H9 (cell line): Measurements from ENCODE around the gene FREM1. TPM values are rescaled to one million over a fixed set of nuclear protein-coding genes. Genes with fewer than 3 reads are reported as not detected.

Source experiments
- DNase-seq: peaks from one replicate; pipeline ENCODE4 v3.0.0-alpha.2; 2017
- H2AFZ ChIP-seq: one replicate; pipeline ENCODE4 v1.6.1; 2013; ENCODE audit warnings: mild to moderate bottlenecking, low read length, control low read depth, moderate library complexity
- H2AK5ac ChIP-seq: 2 replicates; pipeline ENCODE4 v1.6.1; 2013; ENCODE audit warnings: low read length, control low read depth, mixed read lengths; ENCODE audit not compliant: insufficient read length
- H2BK120ac ChIP-seq: one replicate; pipeline ENCODE4 v1.6.1; 2013; ENCODE audit warnings: low read depth, mild to moderate bottlenecking, low read length, control low read depth, inconsistent platforms; ENCODE audit not compliant: poor library complexity, severe bottlenecking
- H2BK12ac ChIP-seq: 2 replicates; pipeline ENCODE4 v1.6.1; 2013; ENCODE audit warnings: low read length, control low read depth, mixed read lengths, low read depth; ENCODE audit not compliant: insufficient read length
- H2BK15ac ChIP-seq: 2 replicates; pipeline ENCODE4 v1.6.1; 2013; ENCODE audit warnings: low read depth, low read length, control low read depth
- H2BK20ac ChIP-seq: one replicate; pipeline ENCODE4 v1.6.1; 2013; ENCODE audit warnings: low read depth, mild to moderate bottlenecking, low read length, control low read depth, inconsistent platforms; ENCODE audit not compliant: poor library complexity, severe bottlenecking
- H2BK5ac ChIP-seq: 2 replicates; pipeline ENCODE4 v1.6.1; 2013; ENCODE audit warnings: low read length, control low read depth, mixed read lengths; ENCODE audit not compliant: insufficient read length
- H3K14ac ChIP-seq: 2 replicates; pipeline ENCODE4 v1.6.1; 2013; ENCODE audit warnings: low read length, control low read depth; ENCODE audit not compliant: insufficient read depth
- H3K18ac ChIP-seq: 2 replicates; pipeline ENCODE4 v1.6.1; 2013; ENCODE audit warnings: low read depth, mild to moderate bottlenecking, mixed read lengths, low read length, control low read depth; ENCODE audit not compliant: insufficient read length
- H3K23ac ChIP-seq: 2 replicates; pipeline ENCODE4 v1.6.1; 2013; ENCODE audit warnings: low read length, control low read depth, mixed read lengths, low read depth; ENCODE audit not compliant: insufficient read length
- H3K23me2 ChIP-seq: 2 replicates; pipeline ENCODE4 v1.6.1; 2013; ENCODE audit warnings: low read depth, mild to moderate bottlenecking, mixed read lengths, low read length, control low read depth; ENCODE audit not compliant: insufficient read length, poor library complexity, severe bottlenecking
- H3K27ac ChIP-seq: 2 replicates; pipeline ENCODE4 v1.5.1; 2013; ENCODE audit warnings: low read length, control low read depth, mixed read lengths, low read depth; ENCODE audit not compliant: insufficient read length
- H3K27me3 ChIP-seq: 2 replicates; pipeline ENCODE4 v1.6.1; 2013; ENCODE audit warnings: low read length, control low read depth, inconsistent platforms; ENCODE audit not compliant: insufficient read depth
- H3K4ac ChIP-seq: 2 replicates; pipeline ENCODE4 v1.6.1; 2013; ENCODE audit warnings: low read depth, mild to moderate bottlenecking, control low read depth, inconsistent platforms, low read length, moderate library complexity
- H3K4me1 ChIP-seq: 2 replicates; pipeline ENCODE4 v1.6.1; 2013; ENCODE audit warnings: low read length, control low read depth, inconsistent platforms; ENCODE audit not compliant: insufficient read depth
- H3K4me2 ChIP-seq: 2 replicates; pipeline ENCODE4 v1.6.1; 2013; ENCODE audit warnings: low read length, control low read depth, mixed read lengths; ENCODE audit not compliant: insufficient read length, insufficient read depth
- H3K56ac ChIP-seq: 2 replicates; pipeline ENCODE4 v1.6.1; 2013; ENCODE audit warnings: low read depth, mild to moderate bottlenecking, mixed read lengths, low read length, control low read depth; ENCODE audit not compliant: insufficient read length
- H3K79me1 ChIP-seq: 2 replicates; pipeline ENCODE4 v1.6.1; 2013; ENCODE audit warnings: low read depth, mild to moderate bottlenecking, moderate library complexity, low read length, control low read depth, inconsistent platforms; ENCODE audit not compliant: insufficient read depth, poor library complexity, severe bottlenecking
- H3K79me2 ChIP-seq: 2 replicates; pipeline ENCODE4 v1.6.1; 2013; ENCODE audit warnings: low read length, control low read depth, inconsistent platforms; ENCODE audit not compliant: insufficient read depth
- H3K9ac ChIP-seq: 2 replicates; pipeline ENCODE4 v1.6.1; 2013; ENCODE audit warnings: low read length, control low read depth, mixed read lengths; ENCODE audit not compliant: insufficient read length; ENCODE audit errors: extremely low read depth
- H3K9me3 ChIP-seq: one replicate; pipeline ENCODE4 v1.6.1; 2013; ENCODE audit warnings: low read depth, low read length, inconsistent platforms; ENCODE audit not compliant: control insufficient read depth
- H3T11ph ChIP-seq: one replicate; pipeline ENCODE4 v1.6.1; 2013; ENCODE audit warnings: mild to moderate bottlenecking, low read length, control low read depth, inconsistent platforms
- H4K20me1 ChIP-seq: one replicate; pipeline ENCODE4 v1.6.1; 2013; ENCODE audit not compliant: control insufficient read depth, insufficient read length, insufficient read depth
- H4K5ac ChIP-seq: 2 replicates; pipeline ENCODE4 v1.6.1; 2013; ENCODE audit warnings: low read depth, mild to moderate bottlenecking, mixed read lengths, low read length, control low read depth; ENCODE audit not compliant: insufficient read length
- H4K8ac ChIP-seq: replicated peaks from 2 replicates; pipeline ENCODE4 v1.6.1; 2013; ENCODE audit warnings: low read length, control low read depth, mixed read lengths, low read depth; ENCODE audit not compliant: insufficient read length
- H4K91ac ChIP-seq: 2 replicates; pipeline ENCODE4 v1.6.1; 2013; ENCODE audit warnings: low read depth, mild to moderate bottlenecking, moderate library complexity, mixed read lengths, low read length, control low read depth; ENCODE audit not compliant: insufficient read length
- H3K27ac Mint-ChIP-seq, 3 experiments: 2 replicates in 2 of 3; 3 replicates in 1 of 3; pipeline ENCODE4 v1.8.0; 2020 to 2021; ENCODE audit warnings: mixed read lengths in 3 of 3, mild to moderate bottlenecking in 1 of 3, moderate library complexity in 1 of 3
- H3K27me3 Mint-ChIP-seq: 2 replicates; pipeline ENCODE4 v1.8.0; 2021; ENCODE audit warnings: low read depth, mild to moderate bottlenecking, moderate library complexity, mixed read lengths
- H3K36me3 Mint-ChIP-seq, 3 experiments: 2 replicates in 2 of 3; 3 replicates in 1 of 3; pipeline ENCODE4 v1.8.0; 2020 to 2021; ENCODE audit warnings: low read depth in 3 of 3, mixed read lengths in 3 of 3; ENCODE audit not compliant: insufficient read depth in 1 of 3
- H3K4me1 Mint-ChIP-seq, 2 experiments: 2 replicates each; pipeline ENCODE4 v1.8.0; 2020; ENCODE audit warnings: mixed read lengths in 2 of 2
- H3K4me3 Mint-ChIP-seq, 2 experiments: 2 replicates in 1 of 2; 3 replicates in 1 of 2; pipeline ENCODE4 v1.8.0; 2020 to 2021; ENCODE audit warnings: mild to moderate bottlenecking in 2 of 2, mixed read lengths in 2 of 2, moderate library complexity in 1 of 2
- H3K9me3 Mint-ChIP-seq, 2 experiments: 2 replicates in 1 of 2; 3 replicates in 1 of 2; pipeline ENCODE4 v1.8.0; 2020; ENCODE audit warnings: mild to moderate bottlenecking in 2 of 2, mixed read lengths in 2 of 2, moderate library complexity in 1 of 2
- WGBS: extraction: QIAGEN DNeasy Blood & Tissue Kit; methylation state at CpG from one replicate; pipeline ENCODE4 v1.1.7; 2013; ENCODE audit warnings: missing lambda C conversion rate, low lambda C conversion rate, mixed read lengths; ENCODE audit not compliant: insufficient read length; ENCODE audit errors: extremely low coverage; 5-methylcytosine and 5-hydroxymethylcytosine counted together
- total RNA-seq: library from RNA; stranded (reverse); gene quantifications from 2 replicates; pipeline ENCODE4 v1.2.1, GENCODE V29; 2021
- TF ChIP-seq, protein P1 (sequence below): fragments of 200-600 bp; sonication (generic); conservative IDR thresholded peaks from 3 replicates; pipeline ENCODE4 v1.8.0; 2021; ENCODE audit warnings: antibody characterized with exemption, mild to moderate bottlenecking

The FREM1 gene
- total RNA-seq, 1 experiment from 2014 or later = 0.44 TPM

DNA sequence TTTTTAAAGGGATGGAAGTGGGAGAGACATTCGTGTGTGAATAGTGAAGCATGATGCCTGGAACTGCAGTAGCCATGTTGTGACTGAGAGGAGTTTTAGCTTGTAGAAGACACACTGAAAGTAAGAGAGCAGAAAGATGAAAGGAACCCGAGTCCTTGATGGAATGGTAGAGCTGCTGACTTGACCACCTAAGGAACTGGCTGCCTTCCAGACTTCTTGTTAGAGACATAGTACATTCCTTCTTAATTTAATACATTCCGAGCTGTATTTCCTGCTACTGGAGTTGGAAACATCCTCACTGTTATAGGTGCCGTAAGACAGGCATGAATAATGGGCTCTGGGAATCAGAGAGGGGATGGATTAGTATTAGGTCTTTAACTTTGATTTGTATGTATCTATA is 195.1 kb downstream of the FREM1 start:
- Histone ChIP-seq H3K23me2 (no peaks in the 10 kb centered on the region), H3K18ac (no peak overlapping the region), H3T11ph (no peak overlapping the region), H2BK15ac (no peak overlapping the region), H2AK5ac (no peak overlapping the region), H2BK20ac (no peak overlapping the region), H2BK5ac (no peak overlapping the region), H3K79me1 (no peaks in the 10 kb centered on the region), H4K91ac (no peak overlapping the region), H3K9me3 (no peaks in the 10 kb centered on the region), H3K4me2 (no peak overlapping the region), H3K23ac (no peak overlapping the region), H3K27me3 (no peaks in the 10 kb centered on the region; the same call in 1 of the 2 replicates), H4K8ac (no peak overlapping the region), H3K9ac (no peak overlapping the region), H3K56ac (no peak overlapping the region), H3K4me1 (no peaks in the 10 kb centered on the region), H4K20me1 (no peaks in the 10 kb centered on the region), H3K27ac (no peak overlapping the region), H2BK120ac (no peak overlapping the region), H2BK12ac (no peak overlapping the region), H3K79me2 (no peaks in the 10 kb centered on the region), H3K4ac (no peak overlapping the region), H2AFZ (no peak overlapping the region), H4K5ac (no peak overlapping the region), H3K14ac (no peak overlapping the region)
- no CpG with 5 or more reads among the region's 4 CpGs for WGBS
- no peak overlapping the region for H3K4me3 Mint-ChIP-seq
- peaks cover 0 to 7% (median 0%) of the 10 kb centered on the region in 3 experiments; a peak in 3 of 7 replicates for H3K36me3 Mint-ChIP-seq
- peaks cover under 1 to 1% of the 10 kb centered on the region in 2 experiments; a peak in 1 of 5 replicates for H3K9me3 Mint-ChIP-seq
- TF ChIP-seq, protein P1, sequence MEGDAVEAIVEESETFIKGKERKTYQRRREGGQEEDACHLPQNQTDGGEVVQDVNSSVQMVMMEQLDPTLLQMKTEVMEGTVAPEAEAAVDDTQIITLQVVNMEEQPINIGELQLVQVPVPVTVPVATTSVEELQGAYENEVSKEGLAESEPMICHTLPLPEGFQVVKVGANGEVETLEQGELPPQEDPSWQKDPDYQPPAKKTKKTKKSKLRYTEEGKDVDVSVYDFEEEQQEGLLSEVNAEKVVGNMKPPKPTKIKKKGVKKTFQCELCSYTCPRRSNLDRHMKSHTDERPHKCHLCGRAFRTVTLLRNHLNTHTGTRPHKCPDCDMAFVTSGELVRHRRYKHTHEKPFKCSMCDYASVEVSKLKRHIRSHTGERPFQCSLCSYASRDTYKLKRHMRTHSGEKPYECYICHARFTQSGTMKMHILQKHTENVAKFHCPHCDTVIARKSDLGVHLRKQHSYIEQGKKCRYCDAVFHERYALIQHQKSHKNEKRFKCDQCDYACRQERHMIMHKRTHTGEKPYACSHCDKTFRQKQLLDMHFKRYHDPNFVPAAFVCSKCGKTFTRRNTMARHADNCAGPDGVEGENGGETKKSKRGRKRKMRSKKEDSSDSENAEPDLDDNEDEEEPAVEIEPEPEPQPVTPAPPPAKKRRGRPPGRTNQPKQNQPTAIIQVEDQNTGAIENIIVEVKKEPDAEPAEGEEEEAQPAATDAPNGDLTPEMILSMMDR = no peak
- H3K4me1 Mint-ChIP-seq = peaks cover 0 to 7% of the 10 kb centered on the region in 2 experiments; a peak in 2 of 4 replicates
- no peak overlapping the region for H3K27ac Mint-ChIP-seq
- peaks cover 12% of the 10 kb centered on the region for H3K27me3 Mint-ChIP-seq
- no peak for DNase-seq
